Measurements from ENCODE around the gene GORASP2. TPM values are rescaled to one million over a fixed set of nuclear protein-coding genes. Genes with fewer than 3 reads are reported as not detected.

The GORASP2 gene
- total and polyA plus RNA-seq, 2 experiments from 2014 or later, result 44.5 to 45.2 TPM

DNA sequence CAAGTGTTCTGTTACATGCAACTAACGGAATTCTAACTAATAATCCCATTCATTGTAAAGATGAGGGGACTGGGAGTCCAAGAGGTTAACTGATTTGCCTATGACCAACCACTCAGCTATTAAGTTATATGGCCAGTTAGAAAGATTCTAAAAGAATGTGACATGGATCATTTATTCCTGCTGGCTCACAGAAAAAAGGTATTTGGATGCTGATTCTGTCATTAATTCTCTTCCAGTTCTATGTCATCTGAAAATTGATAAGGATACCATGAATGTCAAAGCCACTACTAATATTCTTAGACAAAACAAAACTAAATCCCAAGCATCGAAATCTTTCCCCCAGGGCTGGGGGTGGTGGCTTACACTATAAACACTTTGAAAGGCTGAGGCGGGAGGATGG, 41.2 kb upstream of the GORASP2 start:
- TF ChIP-seq, protein P1, sequence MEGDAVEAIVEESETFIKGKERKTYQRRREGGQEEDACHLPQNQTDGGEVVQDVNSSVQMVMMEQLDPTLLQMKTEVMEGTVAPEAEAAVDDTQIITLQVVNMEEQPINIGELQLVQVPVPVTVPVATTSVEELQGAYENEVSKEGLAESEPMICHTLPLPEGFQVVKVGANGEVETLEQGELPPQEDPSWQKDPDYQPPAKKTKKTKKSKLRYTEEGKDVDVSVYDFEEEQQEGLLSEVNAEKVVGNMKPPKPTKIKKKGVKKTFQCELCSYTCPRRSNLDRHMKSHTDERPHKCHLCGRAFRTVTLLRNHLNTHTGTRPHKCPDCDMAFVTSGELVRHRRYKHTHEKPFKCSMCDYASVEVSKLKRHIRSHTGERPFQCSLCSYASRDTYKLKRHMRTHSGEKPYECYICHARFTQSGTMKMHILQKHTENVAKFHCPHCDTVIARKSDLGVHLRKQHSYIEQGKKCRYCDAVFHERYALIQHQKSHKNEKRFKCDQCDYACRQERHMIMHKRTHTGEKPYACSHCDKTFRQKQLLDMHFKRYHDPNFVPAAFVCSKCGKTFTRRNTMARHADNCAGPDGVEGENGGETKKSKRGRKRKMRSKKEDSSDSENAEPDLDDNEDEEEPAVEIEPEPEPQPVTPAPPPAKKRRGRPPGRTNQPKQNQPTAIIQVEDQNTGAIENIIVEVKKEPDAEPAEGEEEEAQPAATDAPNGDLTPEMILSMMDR (conservative IDR thresholded peaks at IDR 0.05; ENCODE audit: low read depth in 2 of 2), result no peak
- TF ChIP-seq EZH2phosphoT487 (IDR thresholded peaks at IDR 0.05; ENCODE audit: unreplicated experiment), result no peak
- TF ChIP-seq POLR2AphosphoS5 (IDR thresholded peaks at IDR 0.05; ENCODE audit: low read depth), result no peak
- TF ChIP-seq, protein P2, sequence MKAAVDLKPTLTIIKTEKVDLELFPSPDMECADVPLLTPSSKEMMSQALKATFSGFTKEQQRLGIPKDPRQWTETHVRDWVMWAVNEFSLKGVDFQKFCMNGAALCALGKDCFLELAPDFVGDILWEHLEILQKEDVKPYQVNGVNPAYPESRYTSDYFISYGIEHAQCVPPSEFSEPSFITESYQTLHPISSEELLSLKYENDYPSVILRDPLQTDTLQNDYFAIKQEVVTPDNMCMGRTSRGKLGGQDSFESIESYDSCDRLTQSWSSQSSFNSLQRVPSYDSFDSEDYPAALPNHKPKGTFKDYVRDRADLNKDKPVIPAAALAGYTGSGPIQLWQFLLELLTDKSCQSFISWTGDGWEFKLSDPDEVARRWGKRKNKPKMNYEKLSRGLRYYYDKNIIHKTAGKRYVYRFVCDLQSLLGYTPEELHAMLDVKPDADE (IDR thresholded peaks at IDR 0.05), result no peak
- no peak for TF ChIP-seq ZNF331 (CRISPR knock-in tag; IDR thresholded peaks at IDR 0.05; ENCODE audit: low read depth)
- TF ChIP-seq, protein P3, sequence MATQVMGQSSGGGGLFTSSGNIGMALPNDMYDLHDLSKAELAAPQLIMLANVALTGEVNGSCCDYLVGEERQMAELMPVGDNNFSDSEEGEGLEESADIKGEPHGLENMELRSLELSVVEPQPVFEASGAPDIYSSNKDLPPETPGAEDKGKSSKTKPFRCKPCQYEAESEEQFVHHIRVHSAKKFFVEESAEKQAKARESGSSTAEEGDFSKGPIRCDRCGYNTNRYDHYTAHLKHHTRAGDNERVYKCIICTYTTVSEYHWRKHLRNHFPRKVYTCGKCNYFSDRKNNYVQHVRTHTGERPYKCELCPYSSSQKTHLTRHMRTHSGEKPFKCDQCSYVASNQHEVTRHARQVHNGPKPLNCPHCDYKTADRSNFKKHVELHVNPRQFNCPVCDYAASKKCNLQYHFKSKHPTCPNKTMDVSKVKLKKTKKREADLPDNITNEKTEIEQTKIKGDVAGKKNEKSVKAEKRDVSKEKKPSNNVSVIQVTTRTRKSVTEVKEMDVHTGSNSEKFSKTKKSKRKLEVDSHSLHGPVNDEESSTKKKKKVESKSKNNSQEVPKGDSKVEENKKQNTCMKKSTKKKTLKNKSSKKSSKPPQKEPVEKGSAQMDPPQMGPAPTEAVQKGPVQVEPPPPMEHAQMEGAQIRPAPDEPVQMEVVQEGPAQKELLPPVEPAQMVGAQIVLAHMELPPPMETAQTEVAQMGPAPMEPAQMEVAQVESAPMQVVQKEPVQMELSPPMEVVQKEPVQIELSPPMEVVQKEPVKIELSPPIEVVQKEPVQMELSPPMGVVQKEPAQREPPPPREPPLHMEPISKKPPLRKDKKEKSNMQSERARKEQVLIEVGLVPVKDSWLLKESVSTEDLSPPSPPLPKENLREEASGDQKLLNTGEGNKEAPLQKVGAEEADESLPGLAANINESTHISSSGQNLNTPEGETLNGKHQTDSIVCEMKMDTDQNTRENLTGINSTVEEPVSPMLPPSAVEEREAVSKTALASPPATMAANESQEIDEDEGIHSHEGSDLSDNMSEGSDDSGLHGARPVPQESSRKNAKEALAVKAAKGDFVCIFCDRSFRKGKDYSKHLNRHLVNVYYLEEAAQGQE (IDR thresholded peaks at IDR 0.05; ENCODE audit: unreplicated experiment), result no peak
- TF ChIP-seq NANOG (IDR thresholded peaks at IDR 0.05; ENCODE audit: borderline replicate concordance), result no peak
- TF ChIP-seq EZH2 (IDR thresholded peaks at IDR 0.05; ENCODE audit: low read depth, unreplicated experiment), result no peak
- TF ChIP-seq, protein P4, sequence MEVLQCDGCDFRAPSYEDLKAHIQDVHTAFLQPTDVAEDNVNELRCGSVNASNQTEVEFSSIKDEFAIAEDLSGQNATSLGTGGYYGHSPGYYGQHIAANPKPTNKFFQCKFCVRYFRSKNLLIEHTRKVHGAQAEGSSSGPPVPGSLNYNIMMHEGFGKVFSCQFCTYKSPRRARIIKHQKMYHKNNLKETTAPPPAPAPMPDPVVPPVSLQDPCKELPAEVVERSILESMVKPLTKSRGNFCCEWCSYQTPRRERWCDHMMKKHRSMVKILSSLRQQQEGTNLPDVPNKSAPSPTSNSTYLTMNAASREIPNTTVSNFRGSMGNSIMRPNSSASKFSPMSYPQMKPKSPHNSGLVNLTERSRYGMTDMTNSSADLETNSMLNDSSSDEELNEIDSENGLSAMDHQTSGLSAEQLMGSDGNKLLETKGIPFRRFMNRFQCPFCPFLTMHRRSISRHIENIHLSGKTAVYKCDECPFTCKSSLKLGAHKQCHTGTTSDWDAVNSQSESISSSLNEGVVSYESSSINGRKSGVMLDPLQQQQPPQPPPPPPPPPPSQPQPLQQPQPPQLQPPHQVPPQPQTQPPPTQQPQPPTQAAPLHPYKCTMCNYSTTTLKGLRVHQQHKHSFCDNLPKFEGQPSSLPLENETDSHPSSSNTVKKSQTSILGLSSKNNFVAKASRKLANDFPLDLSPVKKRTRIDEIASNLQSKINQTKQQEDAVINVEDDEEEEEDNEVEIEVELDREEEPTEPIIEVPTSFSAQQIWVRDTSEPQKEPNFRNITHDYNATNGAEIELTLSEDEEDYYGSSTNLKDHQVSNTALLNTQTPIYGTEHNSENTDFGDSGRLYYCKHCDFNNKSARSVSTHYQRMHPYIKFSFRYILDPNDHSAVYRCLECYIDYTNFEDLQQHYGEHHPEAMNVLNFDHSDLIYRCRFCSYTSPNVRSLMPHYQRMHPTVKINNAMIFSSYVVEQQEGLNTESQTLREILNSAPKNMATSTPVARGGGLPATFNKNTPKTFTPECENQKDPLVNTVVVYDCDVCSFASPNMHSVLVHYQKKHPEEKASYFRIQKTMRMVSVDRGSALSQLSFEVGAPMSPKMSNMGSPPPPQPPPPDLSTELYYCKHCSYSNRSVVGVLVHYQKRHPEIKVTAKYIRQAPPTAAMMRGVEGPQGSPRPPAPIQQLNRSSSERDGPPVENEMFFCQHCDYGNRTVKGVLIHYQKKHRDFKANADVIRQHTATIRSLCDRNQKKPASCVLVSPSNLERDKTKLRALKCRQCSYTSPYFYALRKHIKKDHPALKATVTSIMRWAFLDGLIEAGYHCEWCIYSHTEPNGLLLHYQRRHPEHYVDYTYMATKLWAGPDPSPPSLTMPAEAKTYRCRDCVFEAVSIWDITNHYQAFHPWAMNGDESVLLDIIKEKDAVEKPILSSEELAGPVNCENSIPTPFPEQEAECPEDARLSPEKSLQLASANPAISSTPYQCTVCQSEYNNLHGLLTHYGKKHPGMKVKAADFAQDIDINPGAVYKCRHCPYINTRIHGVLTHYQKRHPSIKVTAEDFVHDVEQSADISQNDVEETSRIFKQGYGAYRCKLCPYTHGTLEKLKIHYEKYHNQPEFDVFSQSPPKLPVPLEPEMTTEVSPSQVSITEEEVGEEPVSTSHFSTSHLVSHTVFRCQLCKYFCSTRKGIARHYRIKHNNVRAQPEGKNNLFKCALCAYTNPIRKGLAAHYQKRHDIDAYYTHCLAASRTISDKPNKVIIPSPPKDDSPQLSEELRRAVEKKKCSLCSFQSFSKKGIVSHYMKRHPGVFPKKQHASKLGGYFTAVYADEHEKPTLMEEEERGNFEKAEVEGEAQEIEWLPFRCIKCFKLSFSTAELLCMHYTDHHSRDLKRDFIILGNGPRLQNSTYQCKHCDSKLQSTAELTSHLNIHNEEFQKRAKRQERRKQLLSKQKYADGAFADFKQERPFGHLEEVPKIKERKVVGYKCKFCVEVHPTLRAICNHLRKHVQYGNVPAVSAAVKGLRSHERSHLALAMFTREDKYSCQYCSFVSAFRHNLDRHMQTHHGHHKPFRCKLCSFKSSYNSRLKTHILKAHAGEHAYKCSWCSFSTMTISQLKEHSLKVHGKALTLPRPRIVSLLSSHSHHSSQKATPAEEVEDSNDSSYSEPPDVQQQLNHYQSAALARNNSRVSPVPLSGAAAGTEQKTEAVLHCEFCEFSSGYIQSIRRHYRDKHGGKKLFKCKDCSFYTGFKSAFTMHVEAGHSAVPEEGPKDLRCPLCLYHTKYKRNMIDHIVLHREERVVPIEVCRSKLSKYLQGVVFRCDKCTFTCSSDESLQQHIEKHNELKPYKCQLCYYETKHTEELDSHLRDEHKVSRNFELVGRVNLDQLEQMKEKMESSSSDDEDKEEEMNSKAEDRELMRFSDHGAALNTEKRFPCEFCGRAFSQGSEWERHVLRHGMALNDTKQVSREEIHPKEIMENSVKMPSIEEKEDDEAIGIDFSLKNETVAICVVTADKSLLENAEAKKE (CRISPR knock-in tag; IDR thresholded peaks at IDR 0.05), result no peak
- TF ChIP-seq ZNF114 (CRISPR knock-in tag; IDR thresholded peaks at IDR 0.05), result no peak
- no peak for TF ChIP-seq CREB1 (CRISPR knock-in tag; IDR thresholded peaks at IDR 0.05; ENCODE audit: low read depth)
- no peak for TF ChIP-seq JUNB (IDR thresholded peaks at IDR 0.05; ENCODE audit: unreplicated experiment)
- no peak for TF ChIP-seq STAT1 (IDR thresholded peaks at IDR 0.05; ENCODE audit: unreplicated experiment)
- H3K27me3 Mint-ChIP-seq (ENCODE audit: insufficient read depth, low read depth, poor library complexity), result no peaks in the 10 kb centered on the region
- no peak overlapping the region for H2AFZ ChIP-seq
- H3K4me3 ChIP-seq, result no peak overlapping the region
- H3K9me2 ChIP-seq (ENCODE audit: insufficient read depth), result 0 out of 2 replicates have a peak, but pooled peaks cover 7% of the 10 kb centered on the region
- H3F3A ChIP-seq (replicated peaks; ENCODE audit: low read depth), result no peaks in the 10 kb centered on the region
- H3K27me3 ChIP-seq (ENCODE audit: insufficient read depth), result no peaks in the 10 kb centered on the region
- H3K27ac Mint-ChIP-seq, result no peak overlapping the region
- H3K9me3 Mint-ChIP-seq, result no peaks in the 10 kb centered on the region
- H3K4me2 ChIP-seq, result no peak overlapping the region
- H3K4me3 Mint-ChIP-seq, result no peak overlapping the region
- ATAC-seq, result no peak
- no peaks in the 10 kb centered on the region for H3K36me3 Mint-ChIP-seq (ENCODE audit: low read depth)
- H4K20me1 ChIP-seq (replicated peaks; ENCODE audit: insufficient read depth), result no peaks in the 10 kb centered on the region
- H3K4me1 Mint-ChIP-seq, result peaks cover 15% of the 10 kb centered on the region
- DNase-seq (ENCODE audit: low spot score), result no peak
- H3K36me3 ChIP-seq (ENCODE audit: insufficient read depth), result no peaks in the 10 kb centered on the region
- H3K4me1 ChIP-seq (ENCODE audit: insufficient read depth), result peaks cover 12% of the 10 kb centered on the region
- no peak overlapping the region for H3K27ac ChIP-seq (ENCODE audit: low read depth)
- no peaks in the 10 kb centered on the region for H3K79me2 ChIP-seq (replicated peaks; ENCODE audit: insufficient read depth)
